HG03066 (cell line): Measurements from ENCODE around the gene SYNGR3.
"Not testable (repeated sequence)": the region's sequence is repeated elsewhere in the genome, so short reads cannot be mapped to it uniquely, and the experiment has no call there.

Experiments used
- ATAC-seq: cut with Tn5 transposase; IDR thresholded peaks from one replicate; pipeline ENCODE4 v1.9.1; 2021; ENCODE audit warnings: low read depth; ENCODE audit not compliant: unreplicated experiment

The SYNGR3 gene

DNA sequence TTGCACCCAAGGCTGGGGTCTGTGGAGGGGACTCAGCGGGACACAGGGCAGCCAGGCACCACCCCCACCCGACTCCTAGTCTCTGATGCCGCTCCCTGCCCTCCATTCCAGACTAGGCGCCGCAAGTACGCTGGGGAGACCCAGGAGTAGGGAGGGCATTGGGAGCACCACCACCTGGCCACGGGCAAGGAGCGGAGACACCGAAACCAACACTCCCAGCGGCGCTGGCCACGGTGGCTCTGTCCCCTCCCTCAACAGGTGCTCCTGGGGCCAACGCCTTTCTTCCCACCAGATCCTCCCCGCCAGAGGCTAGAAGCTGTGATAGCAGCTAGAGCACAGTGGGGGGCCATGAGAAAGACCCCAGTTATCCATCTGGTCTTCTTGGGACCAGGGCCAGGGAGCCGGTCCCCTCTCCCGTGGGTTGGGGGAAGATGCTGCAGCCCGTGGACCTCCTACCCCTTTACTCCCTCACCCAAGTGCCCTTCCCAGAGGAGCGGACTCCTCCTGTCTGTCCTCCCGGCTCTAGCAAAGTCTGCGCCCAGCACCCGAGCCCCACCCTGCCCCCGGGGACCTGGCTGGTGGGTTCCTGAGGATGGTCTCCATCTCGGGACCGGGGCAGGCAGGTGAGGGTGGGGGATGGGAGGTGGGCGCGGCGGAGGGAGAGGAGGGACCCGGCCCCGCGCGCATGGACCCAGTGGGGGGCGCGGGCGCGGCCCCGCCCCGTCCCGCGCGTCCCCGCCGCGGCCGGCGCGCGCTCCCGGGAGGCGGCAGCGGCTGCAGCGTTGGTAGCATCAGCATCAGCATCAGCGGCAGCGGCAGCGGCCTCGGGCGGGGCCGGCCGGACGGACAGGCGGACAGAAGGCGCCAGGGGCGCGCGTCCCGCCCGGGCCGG is at the start of gene SYNGR3:
Gene SYNGR3, plus strand, starts transcription at position 762 of the 892 bp plus-strand sequence. CDS start 133 bp downstream, outside the sequence.
- ATAC-seq = no peak

- ATAC-seq = no peak
Measured at GRCh38 chr16:1940273-1941161, 49.3 kb upstream of the SYNGR3 start.

GRCh38 chr16:1941162-1942046 is 48.4 kb upstream of the SYNGR3 start:
- no peak for ATAC-seq

DNA sequence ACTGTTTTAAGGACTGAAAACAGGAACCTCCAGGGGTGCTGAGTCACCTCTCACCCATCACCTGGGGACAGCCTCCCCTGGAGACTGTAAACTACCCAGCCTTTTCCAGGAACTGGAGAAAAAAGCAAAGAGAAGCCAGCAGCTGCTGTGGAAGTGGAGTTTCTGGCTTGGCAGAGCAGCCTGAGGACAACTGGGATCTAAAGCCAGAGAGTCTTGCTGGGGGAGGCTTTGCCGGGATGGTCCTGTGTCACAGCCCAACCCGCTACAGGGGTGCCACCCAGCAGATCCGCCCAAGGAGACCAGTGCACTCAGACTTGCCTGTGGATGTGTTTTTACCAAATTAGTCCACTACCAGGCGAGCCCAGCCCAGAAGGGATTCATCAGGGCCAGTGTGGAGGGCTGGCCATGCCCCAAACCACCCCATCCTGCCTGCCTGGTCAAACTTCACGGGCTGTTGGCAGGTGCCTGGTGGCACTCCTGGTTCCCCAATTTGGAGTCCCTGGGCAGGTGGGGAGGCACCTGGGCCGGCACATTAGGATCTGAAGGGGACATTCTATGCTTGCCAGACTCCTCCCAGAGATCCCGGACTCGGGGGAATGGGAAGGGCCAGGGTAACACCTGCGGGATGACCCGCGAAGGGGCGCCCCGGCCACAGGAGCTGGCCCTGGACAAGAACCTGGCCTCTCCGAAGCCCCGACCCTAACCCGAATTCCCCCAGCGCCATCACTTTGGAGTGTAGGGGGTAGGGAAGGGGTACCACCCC is 47.5 kb upstream of the SYNGR3 start:
- no peak for ATAC-seq

- ATAC-seq = peak; percentile 83
Measured at GRCh38 chr16:1942810-1943726, 46.7 kb upstream of the SYNGR3 start, which contains the start of gene MSRB1. Gene MSRB1, minus strand, starts transcription at chr16:1943199. Its CDS starts 43 bp downstream, at chr16:1943156.

GRCh38 chr16:1944612-1945199 is 45.1 kb upstream of the SYNGR3 start:
- ATAC-seq = no peak

DNA sequence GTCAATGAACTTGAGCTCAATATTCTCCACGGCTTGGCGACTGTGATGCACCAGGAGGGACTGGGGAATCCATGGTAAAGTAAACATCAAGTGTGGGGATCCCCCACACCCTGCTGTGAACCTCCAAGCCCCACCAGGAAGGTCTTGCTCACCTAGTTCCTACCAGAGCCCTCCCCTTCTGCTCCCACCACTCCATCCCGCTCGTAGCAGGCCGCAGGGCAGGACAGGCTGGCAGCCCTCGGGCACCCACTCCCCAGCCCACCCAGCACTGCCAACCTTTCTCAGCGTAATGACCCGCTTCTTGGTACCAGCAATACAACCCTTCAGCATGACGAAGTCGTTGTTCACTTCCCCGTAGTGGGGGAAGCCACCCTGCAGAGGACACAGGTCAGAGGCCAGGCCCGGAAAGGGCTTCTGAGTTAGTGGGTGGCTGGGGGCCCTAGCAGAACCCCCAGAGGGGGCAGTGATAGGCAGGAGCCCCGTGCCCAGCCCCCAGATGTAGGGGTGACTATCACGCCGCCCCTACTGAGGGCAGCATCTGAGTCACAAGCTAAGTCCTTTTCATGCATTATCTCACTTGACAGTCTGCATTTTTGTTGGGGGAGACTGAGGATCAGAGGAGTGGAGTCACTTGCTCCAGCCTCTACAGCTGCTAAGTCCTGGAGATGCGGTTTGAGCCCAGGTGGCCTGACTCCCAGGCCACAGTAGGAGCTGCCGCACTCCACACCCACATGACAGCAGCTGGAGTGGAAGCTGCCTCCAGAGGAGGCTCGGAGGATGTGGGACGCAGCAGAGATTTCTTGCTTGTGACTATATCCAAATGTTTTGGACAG is 44.0 kb upstream of the SYNGR3 start:
- no peak for ATAC-seq

DNA sequence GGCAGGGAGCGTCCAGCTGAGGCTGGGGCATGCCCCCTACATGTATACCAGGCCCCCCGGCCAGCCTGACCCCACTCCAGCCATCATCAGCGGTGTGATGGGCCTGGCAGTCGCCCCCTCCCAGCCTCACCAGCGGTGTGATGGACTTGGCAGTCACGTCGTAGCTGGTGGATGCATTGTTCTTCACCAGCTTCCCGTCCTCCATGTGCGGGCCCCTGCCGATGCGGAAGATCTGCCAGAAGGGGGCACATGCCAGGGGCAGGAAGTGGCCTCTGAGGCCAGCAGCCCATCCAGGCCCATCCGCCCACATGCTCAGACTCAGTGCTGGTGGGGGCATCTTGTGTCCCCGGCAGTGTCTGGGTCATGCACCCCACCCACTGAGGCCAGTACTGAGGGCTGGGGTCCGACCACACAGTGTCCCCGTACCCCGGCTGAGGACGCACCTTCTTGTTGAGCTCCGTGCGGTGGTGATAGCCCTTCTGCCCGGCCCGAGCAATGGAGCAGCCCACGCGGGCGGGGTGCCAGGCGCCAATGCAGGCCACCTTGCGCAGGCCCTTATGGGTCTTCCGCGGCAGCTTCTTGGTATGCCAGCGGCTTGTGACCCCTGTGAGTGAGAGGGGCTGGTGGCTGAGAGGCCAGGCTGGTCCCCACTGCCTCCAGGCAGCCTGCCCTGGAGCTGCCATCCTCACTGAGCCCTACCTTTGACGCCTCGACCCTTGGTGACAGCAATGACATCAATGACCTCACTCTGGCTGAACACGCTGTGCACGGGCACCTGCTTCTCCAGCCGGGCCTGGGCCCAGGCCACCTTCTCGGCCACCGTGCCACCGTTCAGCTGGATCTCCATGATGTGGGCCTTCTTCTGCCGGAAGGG is 43.0 kb upstream of the SYNGR3 start:
- no peak for ATAC-seq

DNA sequence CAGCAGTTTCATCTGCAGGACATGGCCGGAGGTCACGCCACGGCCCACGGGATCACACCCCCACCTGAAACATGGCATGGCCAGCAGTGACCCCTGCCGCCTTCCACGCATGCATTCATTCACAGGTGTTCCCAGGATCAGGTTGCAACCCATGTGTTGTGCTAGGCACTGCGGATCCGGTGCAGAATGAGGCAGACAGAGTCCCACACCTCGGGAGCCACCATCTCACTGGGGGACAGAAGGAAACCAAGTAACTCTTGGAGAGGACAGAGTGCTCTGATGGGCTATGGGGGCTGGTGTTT is 42.5 kb upstream of the SYNGR3 start:
- no peak for ATAC-seq

- ATAC-seq = no peak
Measured at GRCh38 chr16:1949507-1949906, 40.3 kb upstream of the SYNGR3 start.

GRCh38 chr16:1950047-1950446 is 39.7 kb upstream of the SYNGR3 start:
- no peak for ATAC-seq

DNA sequence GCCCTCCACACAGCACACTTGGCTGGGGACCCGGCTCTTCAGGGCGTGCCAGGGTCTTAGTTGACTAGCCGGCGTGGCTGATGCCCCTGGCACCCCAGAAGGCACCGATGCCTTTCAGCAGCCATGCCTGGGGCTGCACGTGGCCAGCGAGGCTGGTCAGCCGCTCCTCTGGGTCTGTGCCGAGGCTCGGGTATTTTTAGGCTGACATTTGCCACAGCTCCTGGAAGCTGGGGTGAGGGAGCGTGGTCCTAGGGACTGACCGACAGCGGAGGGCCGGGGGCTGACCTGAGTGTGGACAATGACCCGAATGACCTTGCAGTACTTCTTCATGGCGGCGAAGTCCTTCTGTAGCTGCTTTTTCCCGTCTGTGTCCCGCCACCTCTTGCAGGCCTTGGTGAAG is 39.2 kb upstream of the SYNGR3 start:
- no peak for ATAC-seq

GRCh38 chr16:1953734-1954133 is 36.0 kb upstream of the SYNGR3 start:
- ATAC-seq = no peak

DNA sequence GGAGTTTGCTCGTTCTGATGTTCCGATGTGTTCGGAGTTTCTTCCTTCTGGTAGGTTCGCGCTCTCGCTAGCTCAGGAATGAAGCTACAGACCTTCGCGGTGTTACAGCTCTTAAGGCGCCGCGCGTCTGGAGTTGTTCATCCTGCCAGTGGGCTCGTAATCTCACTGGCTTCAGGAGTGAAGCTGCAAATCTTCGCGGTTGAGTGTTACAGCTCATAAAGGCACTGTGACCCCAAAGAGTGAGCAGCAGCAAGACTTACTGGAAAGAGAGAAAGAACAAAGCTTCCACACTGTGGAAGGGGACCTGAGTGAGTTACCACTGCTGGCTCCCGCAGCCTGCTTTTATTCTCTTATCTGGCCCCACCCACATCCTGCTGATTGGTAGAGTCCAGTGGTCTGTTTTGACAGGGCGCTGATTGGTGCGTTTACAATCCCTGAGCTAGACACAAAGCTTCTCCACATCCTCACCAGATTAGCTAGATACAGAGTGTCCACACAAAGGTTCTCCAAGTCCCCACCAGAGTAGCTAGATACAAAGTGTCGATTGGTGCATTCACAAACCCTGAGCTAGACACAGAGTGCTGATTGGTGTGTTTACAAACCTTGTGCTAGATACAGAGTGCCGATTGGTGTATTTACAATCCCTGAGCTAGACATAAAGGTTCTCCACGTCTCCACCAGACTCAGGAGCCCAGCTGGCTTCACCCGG is 32.2 kb upstream of the SYNGR3 start:
- ATAC-seq = not testable (repeated sequence)

DNA sequence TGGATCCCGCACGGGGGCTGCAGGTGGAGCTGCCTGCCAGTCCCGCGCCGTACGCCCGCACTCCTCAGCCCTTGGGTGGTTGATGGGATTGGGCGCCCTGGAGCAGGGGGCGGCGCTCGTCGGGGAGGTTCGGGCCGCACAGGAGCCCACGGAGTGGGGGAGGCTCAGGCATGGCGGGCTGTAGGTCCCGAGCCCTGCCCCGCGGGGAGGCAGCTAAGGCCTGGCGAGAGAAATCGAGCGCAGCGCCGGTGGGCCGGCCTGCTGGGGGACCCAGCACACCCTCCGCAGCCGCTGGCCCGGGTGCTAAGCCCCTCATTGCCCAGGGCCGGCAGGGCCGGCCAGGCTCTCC is 31.7 kb upstream of the SYNGR3 start:
- ATAC-seq = not testable (repeated sequence)

DNA sequence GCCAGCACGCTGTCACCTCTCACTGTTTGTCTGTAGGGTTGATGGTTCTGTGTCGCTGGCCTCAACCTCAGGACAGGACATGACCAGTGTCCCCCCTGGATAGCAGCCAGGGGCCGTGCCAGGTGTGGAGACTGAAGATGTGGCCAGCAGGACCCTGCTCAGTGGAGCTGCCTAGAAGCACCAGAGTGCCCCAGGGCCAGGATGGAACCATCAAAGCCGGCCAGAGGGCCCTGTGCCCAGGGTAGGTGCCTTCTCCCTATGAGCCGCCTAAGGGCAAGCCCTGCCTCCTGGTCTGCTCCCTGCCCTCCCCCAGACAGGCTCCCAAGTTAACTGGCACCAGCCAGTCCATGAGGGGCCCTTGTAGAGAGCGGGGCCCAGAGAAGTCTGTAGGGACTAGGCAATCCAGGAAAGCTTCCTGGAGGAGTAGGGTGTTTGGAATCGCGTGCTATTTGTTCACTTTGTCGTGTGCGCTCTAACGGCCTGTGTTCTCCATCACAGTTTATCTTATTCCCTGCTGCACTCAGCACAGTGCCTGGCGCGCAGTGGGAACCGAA is 31.0 kb upstream of the SYNGR3 start:
- ATAC-seq = no peak
